SU-DHL-6 (cell line): ENCODE results near the gene SLC13A5.

Experiments
- H2AFZ ChIP-seq: fragments of 200-600 bp; sonication (generic); 2 replicates; pipeline ENCODE4 v1.6.1; 2014; ENCODE audit warnings: low read depth, mild to moderate bottlenecking, moderate library complexity, mixed read lengths, antibody characterized with exemption, low read length; ENCODE audit not compliant: severe bottlenecking
- H3F3A ChIP-seq: fragments of 200-600 bp; shearing (Covaris generic); 2 replicates; pipeline ENCODE4 v1.6.0; 2016; ENCODE audit warnings: antibody characterized with exemption, mild to moderate bottlenecking; ENCODE audit not compliant: insufficient read depth
- H3K27ac ChIP-seq: fragments of 200-600 bp; sonication (generic); 2 replicates; pipeline ENCODE4 v1.5.1; 2016; ENCODE audit warnings: low read depth, mild to moderate bottlenecking, low read length, moderate library complexity, mixed read lengths
- H3K27me3 ChIP-seq: fragments of 200-600 bp; sonication (generic), shearing (Covaris generic); 2 replicates; pipeline ENCODE4 v1.6.0; 2014; ENCODE audit warnings: mild to moderate bottlenecking, low read length
- H3K36me3 ChIP-seq: fragments of 200-600 bp; sonication (generic); 2 replicates; pipeline ENCODE4 v1.6.1; 2014; ENCODE audit warnings: mild to moderate bottlenecking, low read length, mixed read lengths
- H3K4me2 ChIP-seq: fragments of 300-600, 200-600 bp; shearing (Covaris generic), sonication (generic); 2 replicates; pipeline ENCODE4 v1.6.0; 2014; ENCODE audit warnings: low read length, low read depth, mild to moderate bottlenecking; ENCODE audit not compliant: poor library complexity, severe bottlenecking
- H3K4me3 ChIP-seq: fragments of 200-600 bp; sonication (generic); 2 replicates; pipeline ENCODE4 v1.5.1; 2014; ENCODE audit warnings: antibody characterized with exemption, low read length, mild to moderate bottlenecking, mixed read lengths; ENCODE audit not compliant: insufficient read depth, poor library complexity, severe bottlenecking
- H3K79me2 ChIP-seq: fragments of 200-600 bp; sonication (generic); 2 replicates; pipeline ENCODE4 v1.6.1; 2014; ENCODE audit warnings: mild to moderate bottlenecking, low read length, moderate library complexity; ENCODE audit not compliant: insufficient read depth
- H3K9ac ChIP-seq: fragments of 200-600 bp; sonication (generic); 2 replicates; pipeline ENCODE4 v1.7.0; 2014; ENCODE audit warnings: mild to moderate bottlenecking, low read length
- H3K9me2 ChIP-seq: fragments of 200-600 bp; sonication (generic); replicated peaks from 2 replicates; pipeline ENCODE4 v1.6.1; 2014; ENCODE audit warnings: low read length; ENCODE audit not compliant: insufficient read depth
- H3K9me3 ChIP-seq: fragments of 200-600 bp; sonication (generic); 2 replicates; pipeline ENCODE4 v1.6.1; 2014; ENCODE audit warnings: low read length, mixed read lengths; ENCODE audit not compliant: insufficient read depth
- H4K20me1 ChIP-seq: fragments of 200-600 bp; sonication (generic); 2 replicates; pipeline ENCODE4 v1.6.1; 2014; ENCODE audit warnings: low read depth, mild to moderate bottlenecking, antibody characterized with exemption, low read length, moderate library complexity, mixed read lengths
- EZH2phosphoT487 ChIP-seq: fragments of 200-600 bp; sonication (generic), shearing (Covaris generic); conservative IDR thresholded peaks from 2 replicates; pipeline ENCODE4 v1.6.1; 2018; ENCODE audit warnings: mild to moderate bottlenecking, antibody characterized with exemption, low read length, moderate library complexity, mixed read lengths
- TF ChIP-seq, protein P1 (sequence below): fragments of 200-600 bp; sonication (generic); IDR thresholded peaks from one replicate; pipeline ENCODE4 v1.5.1; 2017; ENCODE audit warnings: antibody characterized with exemption, mild to moderate bottlenecking, low read length, moderate library complexity; ENCODE audit not compliant: insufficient read depth, poor library complexity, severe bottlenecking

SLC13A5 gene

DNA sequence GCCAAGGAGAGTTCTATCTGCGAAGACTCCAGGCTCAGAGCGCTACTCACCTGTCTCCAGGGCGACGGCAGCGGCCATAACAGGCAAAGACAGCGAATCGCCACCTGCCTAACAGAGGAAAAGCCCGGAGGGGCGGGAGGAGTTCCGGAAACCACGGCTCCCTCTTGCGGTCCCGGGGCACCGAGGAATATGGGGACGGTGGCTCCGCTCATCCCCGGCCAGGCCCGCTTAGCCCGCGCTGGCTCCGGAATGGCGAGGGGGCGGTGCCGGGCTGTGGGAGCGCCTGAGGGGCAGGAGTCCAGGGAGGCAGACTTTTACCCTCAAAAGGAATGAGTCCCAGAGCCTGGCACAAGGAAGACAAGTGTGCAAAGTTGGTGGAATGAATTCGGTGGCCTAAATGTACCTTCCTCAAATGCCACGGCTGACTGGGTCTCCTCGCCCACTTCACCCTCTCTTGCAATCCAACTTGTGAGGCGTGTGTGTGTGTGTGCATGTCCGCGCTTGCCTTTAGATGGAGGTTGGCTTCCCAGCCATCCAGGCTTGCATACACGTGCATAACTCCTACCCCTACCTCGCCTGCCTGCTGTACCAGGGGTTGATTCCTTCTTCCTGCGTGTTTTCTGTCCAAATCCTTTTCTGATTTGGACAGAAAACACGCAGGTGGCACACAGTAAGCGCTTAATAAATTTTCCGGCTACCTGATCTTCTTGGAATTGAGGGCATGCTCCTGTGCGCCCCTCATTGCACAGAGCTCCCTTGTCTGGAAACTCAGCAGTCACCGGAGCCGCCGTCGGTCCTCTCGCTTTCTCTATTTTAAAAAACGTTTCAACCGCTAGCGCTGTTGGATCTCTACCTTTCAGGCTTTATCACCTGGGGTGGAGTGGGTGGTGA is 58.1 kb downstream of the SLC13A5 start:
- H2AFZ ChIP-seq: no peak overlapping the region
- no peaks in the 10 kb centered on the region for H4K20me1 ChIP-seq
- H3K9ac ChIP-seq: no peak overlapping the region
- H3K79me2 ChIP-seq: peaks cover 5% of the 10 kb centered on the region
- H3K9me3 ChIP-seq: no peaks in the 10 kb centered on the region
- H3K4me2 ChIP-seq: no peak overlapping the region
- no peaks in the 10 kb centered on the region for H3K9me2 ChIP-seq
- peaks cover 19% of the 10 kb centered on the region for H3F3A ChIP-seq
- no peaks in the 10 kb centered on the region for H3K27me3 ChIP-seq
- H3K4me3 ChIP-seq: no peak overlapping the region
- H3K36me3 ChIP-seq: no peaks in the 10 kb centered on the region
- no peak for TF ChIP-seq EZH2phosphoT487
- TF ChIP-seq, protein P1, sequence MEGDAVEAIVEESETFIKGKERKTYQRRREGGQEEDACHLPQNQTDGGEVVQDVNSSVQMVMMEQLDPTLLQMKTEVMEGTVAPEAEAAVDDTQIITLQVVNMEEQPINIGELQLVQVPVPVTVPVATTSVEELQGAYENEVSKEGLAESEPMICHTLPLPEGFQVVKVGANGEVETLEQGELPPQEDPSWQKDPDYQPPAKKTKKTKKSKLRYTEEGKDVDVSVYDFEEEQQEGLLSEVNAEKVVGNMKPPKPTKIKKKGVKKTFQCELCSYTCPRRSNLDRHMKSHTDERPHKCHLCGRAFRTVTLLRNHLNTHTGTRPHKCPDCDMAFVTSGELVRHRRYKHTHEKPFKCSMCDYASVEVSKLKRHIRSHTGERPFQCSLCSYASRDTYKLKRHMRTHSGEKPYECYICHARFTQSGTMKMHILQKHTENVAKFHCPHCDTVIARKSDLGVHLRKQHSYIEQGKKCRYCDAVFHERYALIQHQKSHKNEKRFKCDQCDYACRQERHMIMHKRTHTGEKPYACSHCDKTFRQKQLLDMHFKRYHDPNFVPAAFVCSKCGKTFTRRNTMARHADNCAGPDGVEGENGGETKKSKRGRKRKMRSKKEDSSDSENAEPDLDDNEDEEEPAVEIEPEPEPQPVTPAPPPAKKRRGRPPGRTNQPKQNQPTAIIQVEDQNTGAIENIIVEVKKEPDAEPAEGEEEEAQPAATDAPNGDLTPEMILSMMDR: no peak
- H3K27ac ChIP-seq: no peak overlapping the region

DNA sequence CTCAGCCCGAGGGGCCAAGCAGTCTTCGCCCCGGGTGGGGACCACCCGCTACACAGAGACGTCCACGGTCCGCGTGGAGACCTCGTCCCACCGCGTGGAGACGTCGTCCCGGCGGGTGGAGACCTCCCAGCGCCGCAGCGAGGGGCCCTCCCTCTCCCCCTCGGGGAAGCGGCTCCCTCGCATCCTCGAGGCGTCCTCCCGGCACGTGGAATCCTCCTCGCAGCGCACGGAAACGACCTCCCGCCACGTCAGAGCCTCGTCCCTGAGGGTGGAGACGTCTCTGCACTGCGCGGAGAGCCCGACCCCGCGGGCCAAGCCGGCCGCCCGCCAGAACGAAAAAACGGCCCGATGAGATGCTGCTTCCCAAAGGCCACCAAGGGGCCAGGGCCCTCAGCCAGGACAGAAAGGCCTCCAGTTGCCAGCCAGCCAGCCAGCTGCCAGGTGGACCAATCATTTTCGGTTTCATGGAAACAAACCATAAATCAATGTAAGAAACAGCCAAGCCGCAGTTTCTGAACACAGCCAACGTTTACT is 61.2 kb downstream of the SLC13A5 start:
- Histone ChIP-seq H2AFZ (peak overlapping the region; percentile 70), H3K9me3 (no peaks in the 10 kb centered on the region), H3K27ac (no peak overlapping the region), H3K4me2 (peak overlapping the region; percentile 96), H3K36me3 (no peaks in the 10 kb centered on the region), H3K9ac (peak overlapping the region; percentile 82), H4K20me1 (no peaks in the 10 kb centered on the region), H3K79me2 (peaks cover 23% of the 10 kb centered on the region), H3K9me2 (no peaks in the 10 kb centered on the region), H3K27me3 (no peaks in the 10 kb centered on the region), H3K4me3 (peak overlapping the region; percentile 99), H3F3A (peaks cover 19% of the 10 kb centered on the region)
- TF ChIP-seq EZH2phosphoT487: no peak
- TF ChIP-seq, protein P1: no peak

DNA sequence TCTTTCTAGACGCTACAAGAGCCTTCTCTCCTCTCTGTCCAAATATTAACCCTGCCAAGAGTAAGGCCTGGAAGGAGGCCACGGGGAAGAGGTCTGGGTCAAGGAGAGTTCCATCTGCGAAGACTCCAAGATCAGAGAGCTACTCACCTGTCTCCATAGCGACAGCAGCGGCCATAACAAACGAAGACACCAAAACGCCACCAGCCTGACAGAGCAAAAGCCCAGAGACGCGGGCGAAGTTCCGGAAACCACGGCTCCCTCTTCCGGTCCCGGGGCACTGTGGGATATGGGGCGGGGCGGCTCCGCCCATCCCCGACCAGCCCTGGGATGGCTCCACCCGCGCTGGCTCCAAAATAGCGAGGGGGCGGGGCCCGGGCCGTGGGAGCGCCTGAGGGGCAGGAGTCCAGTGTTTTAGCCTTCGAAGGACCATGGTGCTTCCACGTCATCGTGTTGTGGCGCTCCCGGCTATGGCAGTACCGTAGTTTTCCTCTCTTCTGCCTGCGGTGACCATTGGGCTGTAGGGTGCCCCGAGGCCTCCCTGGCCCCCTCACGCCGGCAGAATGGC is 61.7 kb downstream of the SLC13A5 start, which contains the start of the genes C17orf100 and MED31:
TSS of gene C17orf100 (plus strand) at position 409 of the 565 bp plus-strand sequence. CDS start at position 561, 152 bp downstream.
TSS of gene MED31 (minus strand) at position 252 of the 565 bp plus-strand sequence. CDS start at position 175, 77 bp downstream.
- H3F3A ChIP-seq: peaks cover 19% of the 10 kb centered on the region
- H3K9me3 ChIP-seq: no peaks in the 10 kb centered on the region
- peak within 1 kb of the TSS; percentile 82 for H3K9ac ChIP-seq
- peak within 1 kb of the TSS; percentile 95 for H3K27ac ChIP-seq
- H3K4me2 ChIP-seq: peak within 1 kb of the TSS; percentile 96
- H3K9me2 ChIP-seq: no peaks in the 10 kb centered on the region
- no peaks in the 10 kb centered on the region for H3K36me3 ChIP-seq
- no peaks in the 10 kb centered on the region for H3K27me3 ChIP-seq
- no peak for TF ChIP-seq EZH2phosphoT487
- TF ChIP-seq, protein P1: no peak
- peak within 1 kb of the TSS; percentile 86 for H2AFZ ChIP-seq
- H4K20me1 ChIP-seq: no peaks in the 10 kb centered on the region
- peak within 1 kb of the TSS; percentile 99 for H3K4me3 ChIP-seq
- H3K79me2 ChIP-seq: peaks cover 23% of the 10 kb centered on the region
